Fibroblast of lung (primary cell): ENCODE measurements around the gene EGR4. TPM values are rescaled to one million over a fixed set of nuclear protein-coding genes. Genes with fewer than 3 reads are reported as not detected.
A peak's percentile ranks its signal among the peaks of the same experiment; 100 is the strongest.

ENCODE experiments used
- DNase-seq, 2 donors: peaks; one replicate each; pipeline versions ENCODE4 v3.0.0 to v3.0.0-alpha.2; 2010; ENCODE audit warnings: low read depth in 2 of 2
- H2AFZ ChIP-seq: 2 replicates; pipeline ENCODE4 v1.5.1; 2012; ENCODE audit warnings: low read length, control low read depth, inconsistent platforms
- H3K27ac ChIP-seq: 2 replicates; pipeline ENCODE4 v1.5.1; 2011; ENCODE audit warnings: low read length, control low read depth; ENCODE audit not compliant: insufficient read depth
- H3K27me3 ChIP-seq: 2 replicates; pipeline ENCODE4 v1.5.1; 2011; ENCODE audit warnings: mild to moderate bottlenecking, low read length; ENCODE audit not compliant: control insufficient read depth, insufficient read depth
- H3K36me3 ChIP-seq: 2 replicates; pipeline ENCODE4 v1.5.1; 2011; ENCODE audit warnings: low read length; ENCODE audit not compliant: control insufficient read depth, insufficient read depth
- H3K4me1 ChIP-seq: 2 replicates; pipeline ENCODE4 v1.5.1; 2011; ENCODE audit warnings: low read length; ENCODE audit not compliant: control insufficient read depth, insufficient read depth; ENCODE audit errors: extremely low read depth
- H3K4me2 ChIP-seq: 2 replicates; pipeline ENCODE4 v1.5.1; 2011; ENCODE audit warnings: low read length, control low read depth; ENCODE audit not compliant: insufficient read depth; ENCODE audit errors: extremely low read depth
- H3K4me3 ChIP-seq, 4 experiments: fragments of 200-600 bp in 1 of 4; sonication (generic) in 1 of 4; replicated peaks in 1 of 4; 2 replicates each; pipeline ENCODE4 v1.5.1; 2011 to 2016; ENCODE audit warnings: low read length in 4 of 4, low read depth in 3 of 4, mild to moderate bottlenecking in 3 of 4, control low read depth in 2 of 4, inconsistent platforms in 1 of 4, mixed read lengths in 1 of 4; ENCODE audit not compliant: insufficient read depth in 1 of 4; ENCODE audit errors: control extremely low read depth in 1 of 4
- H3K79me2 ChIP-seq: 2 replicates; pipeline ENCODE4 v1.5.1; 2012; ENCODE audit warnings: mild to moderate bottlenecking, low read length, inconsistent platforms; ENCODE audit not compliant: control insufficient read depth, insufficient read depth
- H3K9ac ChIP-seq: 2 replicates; pipeline ENCODE4 v1.5.1; 2011; ENCODE audit warnings: mild to moderate bottlenecking, low read length, control low read depth; ENCODE audit not compliant: insufficient read depth
- H3K9me3 ChIP-seq: 2 replicates; pipeline ENCODE4 v1.5.1; 2012; ENCODE audit warnings: low read depth, low read length; ENCODE audit not compliant: control insufficient read depth, insufficient read depth
- H4K20me1 ChIP-seq: 2 replicates; pipeline ENCODE4 v1.5.1; 2011; ENCODE audit warnings: low read length; ENCODE audit not compliant: control insufficient read depth, insufficient read depth; ENCODE audit errors: extremely low read depth
- EZH2 ChIP-seq: IDR thresholded peaks from 2 replicates; pipeline ENCODE4 v1.5.1; 2012; ENCODE audit warnings: low read length, control low read depth, mild to moderate bottlenecking; ENCODE audit errors: missing control alignments
- polyA plus RNA-seq, 2 donors: library from polyadenylated mRNA; depleted of rRNA in 1 of 2; stranded (reverse) in 1 of 2; unstranded in 1 of 2; fragments of >200 nt; gene quantifications; 2 replicates each; pipeline ENCODE4 v1.2.1, GENCODE V29; 2011 to 2012; ENCODE audit warnings: missing spikeins in 1 of 2
- total RNA-seq: library from RNA; depleted of rRNA; stranded (reverse); fragments of >200 nt; gene quantifications from 2 replicates; pipeline ENCODE4 v1.2.1, GENCODE V29; 2014
- TF ChIP-seq, protein P1 (sequence below), 2 donors: IDR thresholded peaks in 1 of 2; conservative IDR thresholded peaks in 1 of 2; 1 replicate in 1 of 2; 2 replicates in 1 of 2; pipeline ENCODE4 v1.5.1; 2011 to 2012; ENCODE audit warnings: low read length in 2 of 2, control low read depth in 1 of 2, inconsistent platforms in 1 of 2, low read depth in 1 of 2, mild to moderate bottlenecking in 1 of 2

The EGR4 gene
- total and polyA plus RNA-seq, 2 donors (not counting 1 experiment from before 2014, with no cell fraction given): not detected

DNA sequence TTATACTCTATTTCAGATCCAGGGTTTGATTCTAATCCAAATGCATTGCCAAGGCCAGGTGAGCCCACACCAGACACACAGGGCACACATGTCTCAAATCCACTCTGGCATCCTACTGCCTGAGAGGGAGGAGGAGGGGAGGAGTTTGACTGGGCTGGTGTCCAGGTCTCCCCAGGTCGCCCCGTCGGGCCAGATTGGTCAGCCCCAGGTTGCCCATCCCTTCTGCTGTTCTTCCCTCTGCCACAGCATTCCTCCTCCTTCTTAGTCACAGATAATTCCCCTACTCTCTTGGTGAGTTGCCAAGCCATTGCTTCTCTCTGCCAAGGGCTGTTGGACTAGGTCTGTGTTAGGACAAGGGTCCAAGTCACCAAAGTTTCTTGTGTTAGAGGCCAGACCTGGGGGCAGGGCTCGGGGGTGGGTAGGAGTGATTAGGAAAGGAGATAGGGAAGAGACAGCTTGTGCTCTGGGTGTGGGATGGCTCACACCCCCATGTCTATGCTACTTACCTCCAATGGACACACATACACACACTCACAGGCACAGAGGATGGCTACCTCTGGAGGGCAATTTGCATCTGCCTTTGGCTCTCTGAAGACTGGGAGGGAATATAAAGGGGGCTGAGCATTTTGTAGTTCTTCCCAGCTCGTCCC is 2.5 kb upstream of the EGR4 start:
- no peak overlapping the region for H3K9ac ChIP-seq
- H3K4me3 ChIP-seq: no peak overlapping the region
- no peak for DNase-seq
- no peaks in the 10 kb centered on the region for H3K79me2 ChIP-seq
- no peaks in the 10 kb centered on the region for H3K4me1 ChIP-seq
- no peaks in the 10 kb centered on the region for H3K36me3 ChIP-seq
- H4K20me1 ChIP-seq: no peaks in the 10 kb centered on the region
- TF ChIP-seq EZH2: no peak
- TF ChIP-seq, protein P1, sequence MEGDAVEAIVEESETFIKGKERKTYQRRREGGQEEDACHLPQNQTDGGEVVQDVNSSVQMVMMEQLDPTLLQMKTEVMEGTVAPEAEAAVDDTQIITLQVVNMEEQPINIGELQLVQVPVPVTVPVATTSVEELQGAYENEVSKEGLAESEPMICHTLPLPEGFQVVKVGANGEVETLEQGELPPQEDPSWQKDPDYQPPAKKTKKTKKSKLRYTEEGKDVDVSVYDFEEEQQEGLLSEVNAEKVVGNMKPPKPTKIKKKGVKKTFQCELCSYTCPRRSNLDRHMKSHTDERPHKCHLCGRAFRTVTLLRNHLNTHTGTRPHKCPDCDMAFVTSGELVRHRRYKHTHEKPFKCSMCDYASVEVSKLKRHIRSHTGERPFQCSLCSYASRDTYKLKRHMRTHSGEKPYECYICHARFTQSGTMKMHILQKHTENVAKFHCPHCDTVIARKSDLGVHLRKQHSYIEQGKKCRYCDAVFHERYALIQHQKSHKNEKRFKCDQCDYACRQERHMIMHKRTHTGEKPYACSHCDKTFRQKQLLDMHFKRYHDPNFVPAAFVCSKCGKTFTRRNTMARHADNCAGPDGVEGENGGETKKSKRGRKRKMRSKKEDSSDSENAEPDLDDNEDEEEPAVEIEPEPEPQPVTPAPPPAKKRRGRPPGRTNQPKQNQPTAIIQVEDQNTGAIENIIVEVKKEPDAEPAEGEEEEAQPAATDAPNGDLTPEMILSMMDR (conservative IDR thresholded peaks at IDR 0.05 in 1 of 2, IDR thresholded peaks at IDR 0.05 in 1 of 2; ENCODE audit: low read depth in 1 of 2, low read length in 2 of 2): no peak
- peaks cover 48% of the 10 kb centered on the region for H3K27me3 ChIP-seq
- H3K4me2 ChIP-seq: no peak overlapping the region
- no peak overlapping the region for H3K27ac ChIP-seq
- H3K9me3 ChIP-seq: no peaks in the 10 kb centered on the region
- no peak overlapping the region for H2AFZ ChIP-seq

DNA sequence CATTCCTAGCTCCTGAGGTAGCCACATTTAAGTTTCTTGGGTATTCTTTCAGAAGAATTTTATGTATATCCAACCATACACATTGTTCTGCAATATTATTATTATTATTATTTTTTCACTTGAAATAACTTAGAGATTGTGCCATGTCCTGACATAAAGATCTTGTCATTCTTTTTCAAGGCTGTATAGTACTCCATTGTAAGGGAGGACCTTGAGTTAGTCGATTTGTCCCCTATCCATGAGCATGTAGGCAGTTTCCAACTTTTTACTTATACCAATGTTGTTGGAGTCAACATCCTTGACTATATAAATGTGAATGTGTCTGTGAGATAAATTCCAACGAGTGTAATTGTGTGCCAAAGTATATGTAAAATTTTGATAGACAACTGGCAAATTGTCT is 891 bp upstream of the EGR4 start:
- DNase-seq: no peak
- peaks cover 54% of the 10 kb centered on the region for H3K27me3 ChIP-seq
- no peaks in the 10 kb centered on the region for H3K79me2 ChIP-seq
- H2AFZ ChIP-seq: no peak overlapping the region
- TF ChIP-seq, protein P1 (conservative IDR thresholded peaks at IDR 0.05 in 1 of 2, IDR thresholded peaks at IDR 0.05 in 1 of 2; ENCODE audit: low read depth in 1 of 2, low read length in 2 of 2): no peak
- no peak for TF ChIP-seq EZH2
- H3K9me3 ChIP-seq: no peaks in the 10 kb centered on the region
- no peaks in the 10 kb centered on the region for H4K20me1 ChIP-seq
- H3K36me3 ChIP-seq: no peaks in the 10 kb centered on the region
- no peak overlapping the region for H3K4me2 ChIP-seq
- no peak overlapping the region for H3K9ac ChIP-seq
- H3K4me1 ChIP-seq: no peaks in the 10 kb centered on the region
- no peak overlapping the region for H3K27ac ChIP-seq
- no peak overlapping the region for H3K4me3 ChIP-seq

DNA sequence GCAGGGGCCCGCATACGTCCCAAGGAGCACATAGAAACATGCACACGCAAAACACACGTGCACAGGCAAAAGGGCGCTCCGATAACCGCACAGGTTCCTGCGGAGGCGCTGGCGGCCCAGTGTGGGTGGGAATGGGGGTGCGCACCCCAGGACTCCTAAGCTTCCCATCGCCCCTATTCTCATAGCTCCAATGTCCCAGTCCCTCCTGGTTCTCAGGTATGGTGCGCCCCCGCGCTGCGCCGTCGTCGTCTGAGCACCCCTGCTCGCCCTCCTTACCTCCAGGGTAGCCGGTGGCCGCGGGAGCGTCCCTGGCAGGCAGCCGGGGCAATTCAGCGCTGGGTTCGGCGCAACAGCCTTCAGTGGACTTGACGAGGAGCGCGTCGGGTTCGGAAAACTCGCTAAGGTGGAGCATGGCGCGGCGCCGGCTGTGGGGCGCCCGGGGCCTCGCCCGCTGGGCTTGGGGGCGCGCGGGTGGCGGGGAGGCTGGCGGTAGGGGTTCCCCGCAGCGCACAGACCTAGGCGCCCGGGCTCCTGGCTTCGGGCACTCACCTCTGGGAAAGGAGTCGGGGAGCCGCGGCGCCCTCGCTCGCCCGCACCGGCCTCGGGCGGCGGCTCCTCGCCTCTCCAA is 328 bp downstream of the EGR4 start:
- Histone ChIP-seq H4K20me1 (no peaks in the 10 kb centered on the region), H2AFZ (no peak overlapping the region)

More for the DNA sequence above, 328 bp downstream of the EGR4 start:
- TF ChIP-seq, protein P1 (conservative IDR thresholded peaks at IDR 0.05 in 1 of 2, IDR thresholded peaks at IDR 0.05 in 1 of 2; ENCODE audit: low read depth in 1 of 2, low read length in 2 of 2): no peak
- peak; percentile 80 for TF ChIP-seq EZH2
- Histone ChIP-seq H3K4me2 (peak overlapping the region; percentile 69), H3K27ac (no peak overlapping the region), H3K9ac (no peak overlapping the region), H3K27me3 (peaks cover 54% of the 10 kb centered on the region), H3K4me1 (no peaks in the 10 kb centered on the region), H3K79me2 (no peaks in the 10 kb centered on the region), H3K9me3 (no peaks in the 10 kb centered on the region), H3K36me3 (no peaks in the 10 kb centered on the region), H3K4me3 (peak overlapping the region in 3 of 4 experiments; percentile 22 to 48 (median 31))
- no peak for DNase-seq
